CD8-positive, alpha-beta memory T cell (primary cell): ENCODE results near the gene TEX54. TPM values are rescaled to one million over a fixed set of nuclear protein-coding genes. Genes with fewer than 3 reads are reported as not detected.
A peak's percentile ranks its signal among the peaks of the same experiment; 100 is the strongest.

Experiments used
- CTCF ChIA-PET: fragments of 350-600 bp; sonication (Branson Sonifier 250); formaldehyde crosslinking; loops from one replicate; lab custom pipeline; 2021; ENCODE audit warnings: antibody characterized with exemption; lab: Charles Lee
- POLR2A ChIA-PET: fragments of 350-600 bp; sonication (Branson Sonifier 250); formaldehyde crosslinking; loops from one replicate; lab custom pipeline; 2021; ENCODE audit warnings: antibody characterized with exemption; lab: Charles Lee
- DNase-seq, 5 donors: peaks; one replicate each; pipeline versions ENCODE4 v3.0.0 to v3.0.0-alpha.2; 2020 to 2022; ENCODE audit warnings: mixed read lengths in 1 of 5
- H3K27ac ChIP-seq: one replicate; pipeline ENCODE4 v1.7.0; 2013; ENCODE audit warnings: low read depth, mild to moderate bottlenecking, low read length, moderate library complexity
- H3K27me3 ChIP-seq: 2 replicates; pipeline ENCODE4 v1.7.0; 2013; ENCODE audit warnings: low read length, mild to moderate bottlenecking; ENCODE audit not compliant: insufficient read depth, poor library complexity, severe bottlenecking
- H3K36me3 ChIP-seq: 2 replicates; pipeline ENCODE4 v1.7.0; 2013; ENCODE audit warnings: mild to moderate bottlenecking, low read length, moderate library complexity; ENCODE audit not compliant: insufficient read depth
- H3K4me1 ChIP-seq: 2 replicates; pipeline ENCODE4 v1.7.0; 2013; ENCODE audit warnings: mild to moderate bottlenecking, low read length, moderate library complexity; ENCODE audit not compliant: insufficient read depth
- H3K4me3 ChIP-seq: 2 replicates; pipeline ENCODE4 v1.7.0; 2013; ENCODE audit warnings: mild to moderate bottlenecking, low read length
- H3K9me3 ChIP-seq: 2 replicates; pipeline ENCODE4 v1.7.0; 2013; ENCODE audit warnings: mild to moderate bottlenecking, low read length
- H3K27ac Mint-ChIP-seq, 8 donors: one replicate each; pipeline ENCODE4 v1.8.0; 2020 to 2021; ENCODE audit warnings: mixed read lengths in 8 of 8, mild to moderate bottlenecking in 6 of 8, inconsistent platforms in 3 of 8, moderate library complexity in 3 of 8
- H3K27me3 Mint-ChIP-seq, 2 donors: one replicate each; pipeline ENCODE4 v1.8.0; 2020 to 2021; ENCODE audit warnings: mixed read lengths in 2 of 2, mild to moderate bottlenecking in 1 of 2, moderate library complexity in 1 of 2
- H3K36me3 Mint-ChIP-seq, 3 donors: one replicate each; pipeline ENCODE4 v1.8.0; 2020 to 2021; ENCODE audit warnings: mixed read lengths in 3 of 3, inconsistent platforms in 1 of 3, mild to moderate bottlenecking in 1 of 3
- H3K4me1 Mint-ChIP-seq, 3 donors: one replicate each; pipeline ENCODE4 v1.8.0; 2020 to 2021; ENCODE audit warnings: mixed read lengths in 3 of 3, inconsistent platforms in 1 of 3, mild to moderate bottlenecking in 1 of 3
- H3K4me3 Mint-ChIP-seq, 7 donors: one replicate each; pipeline ENCODE4 v1.8.0; 2020 to 2021; ENCODE audit warnings: mixed read lengths in 7 of 7, mild to moderate bottlenecking in 6 of 7, moderate library complexity in 4 of 7, inconsistent platforms in 2 of 7
- H3K9me3 Mint-ChIP-seq, 5 donors: one replicate each; pipeline ENCODE4 v1.8.0; 2020 to 2022; ENCODE audit warnings: mixed read lengths in 5 of 5, mild to moderate bottlenecking in 3 of 5, moderate library complexity in 2 of 5, inconsistent platforms in 1 of 5
- polyA plus RNA-seq: library from polyadenylated mRNA; unstranded; fragments of 300-500 nt; fragmentation: Illumina TruSeq; gene quantifications from one replicate; pipeline ENCODE4 v1.2.3, GENCODE V29; 2021
- total RNA-seq, 2 experiments: library from RNA; stranded (reverse); gene quantifications; one replicate each; pipeline ENCODE4 v1.2.3, GENCODE V29; 2021

Gene TEX54
- total and polyA plus RNA-seq, 3 experiments from 2014 or later, result 0.50 to 0.66 TPM; not detected in 1

GRCh38 chr11:62786318-62787004, 46.2 kb downstream of the TEX54 start:
- Mint-ChIP-seq H3K4me3 (peak overlapping the region; percentile 82 to 97 (median 92)), H3K36me3 (peaks cover 0 to 53% (median 7%) of the 10 kb centered on the region in 3 donors), H3K9me3 (no peaks in the 10 kb centered on the region), H3K27me3 (no peaks in the 10 kb centered on the region), H3K27ac (peak overlapping the region; percentile 90 to 100 (median 94)), H3K4me1 (peaks cover 37 to 50% (median 46%) of the 10 kb centered on the region in 3 donors)
- Histone ChIP-seq H3K27ac (peak overlapping the region; percentile 96), H3K27me3 (no peaks in the 10 kb centered on the region), H3K9me3 (no peaks in the 10 kb centered on the region), H3K36me3 (peaks cover 8% of the 10 kb centered on the region), H3K4me1 (peaks cover 27% of the 10 kb centered on the region), H3K4me3 (peak overlapping the region; percentile 98)
- ChIA-PET POLR2A (interaction anchor here (0.6 to 5.9 kb wide), 22 partner anchors 10 to 213 kb away, joined by 3 to 88 read pairs (median 8); partner anchors contain the start of genes C11orf98, CSKMT, EEF1G and HNRNPUL2), CTCF (interaction anchor here (0.6 to 4.9 kb wide), 48 partner anchors 9 to 393 kb away, joined by 3 to 74 read pairs (median 6); partner anchors contain the start of genes BSCL2, C11orf98, CSKMT and GNG3)
- DNase-seq, result peak; percentile 80 to 88 (median 82)

- Mint-ChIP-seq H3K27me3 (no peaks in the 10 kb centered on the region), H3K4me3 (peak overlapping the region in 1 of 7 donors; percentile 43), H3K36me3 (peaks cover 0 to 39% (median 4%) of the 10 kb centered on the region in 3 donors), H3K4me1 (peaks cover 15 to 19% (median 16%) of the 10 kb centered on the region in 3 donors), H3K9me3 (no peaks in the 10 kb centered on the region), H3K27ac (peak overlapping the region in 2 of 8 donors; percentile 32 to 65)
- CTCF ChIA-PET, result no interaction called here
- POLR2A ChIA-PET, result no interaction called here
- Histone ChIP-seq H3K27me3 (no peaks in the 10 kb centered on the region), H3K27ac (no peak overlapping the region), H3K4me3 (no peak overlapping the region), H3K9me3 (no peaks in the 10 kb centered on the region), H3K36me3 (peaks cover 5% of the 10 kb centered on the region), H3K4me1 (peaks cover 6% of the 10 kb centered on the region)
- no peak for DNase-seq
Observed at GRCh38 chr11:62782753-62783152, 49.9 kb downstream of the TEX54 start.

Other genes starting within 250 kb of the TEX54 start
- gene TUT1, start 241.3 kb downstream of the TEX54 start, total RNA-seq, result 10 to 100 TPM; 30.8 to 32.7 TPM
- 13.7 TPM for gene TUT1, start 241.3 kb downstream of the TEX54 start, polyA plus RNA-seq
- 100 to 1,000 TPM; 248 to 263 TPM for gene MTA2, start 231.0 kb downstream of the TEX54 start, total RNA-seq
- gene MTA2, start 231.0 kb downstream of the TEX54 start, polyA plus RNA-seq, result 37.4 TPM
- gene EML3, start 220.1 kb downstream of the TEX54 start, total RNA-seq, result 100 to 1,000 TPM; 133 to 134 TPM
- 22.9 TPM for gene EML3, start 220.1 kb downstream of the TEX54 start, polyA plus RNA-seq
- gene ROM1, start 219.6 kb downstream of the TEX54 start, total RNA-seq, result 1 to 10 TPM; 4.9 to 5.3 TPM
- gene ROM1, start 219.6 kb downstream of the TEX54 start, polyA plus RNA-seq, result 1.7 TPM
- gene B3GAT3, start 210.9 kb downstream of the TEX54 start, total RNA-seq, result 10 to 100 TPM; 67.4 to 68.2 TPM
- gene B3GAT3, start 210.9 kb downstream of the TEX54 start, polyA plus RNA-seq, result 48.9 TPM
- gene GANAB, start 186.2 kb downstream of the TEX54 start, total RNA-seq, result 100 to 1,000 TPM; 213 to 219 TPM
- 164 TPM for gene GANAB, start 186.2 kb downstream of the TEX54 start, polyA plus RNA-seq
- 10 to 100 TPM; 41.3 to 45.9 TPM for gene INTS5, start 179.5 kb downstream of the TEX54 start, total RNA-seq
- gene INTS5, start 179.5 kb downstream of the TEX54 start, polyA plus RNA-seq, result 45.2 TPM
- gene C11orf98, start 167.6 kb downstream of the TEX54 start, total RNA-seq, result 100 to 1,000 TPM; 178 to 182 TPM
- 118 TPM for gene C11orf98, start 167.6 kb downstream of the TEX54 start, polyA plus RNA-seq
- gene CSKMT, start 167.5 kb downstream of the TEX54 start, total RNA-seq, result 10 to 100 TPM; 43.1 to 48.3 TPM
- gene CSKMT, start 167.5 kb downstream of the TEX54 start, polyA plus RNA-seq, result 3.6 TPM
- 1 to 10 TPM; 7.1 to 7.5 TPM for gene UQCC3, start 161.2 kb downstream of the TEX54 start, total RNA-seq
- 11.2 TPM for gene UQCC3, start 161.2 kb downstream of the TEX54 start, polyA plus RNA-seq
- 10 to 100 TPM; 22.6 to 22.9 TPM for gene LBHD1, start 160.6 kb downstream of the TEX54 start, total RNA-seq
- gene LBHD1, start 160.6 kb downstream of the TEX54 start, polyA plus RNA-seq, result 7.6 TPM
- 100 to 1,000 TPM; 142 to 143 TPM for gene UBXN1, start 153.8 kb downstream of the TEX54 start, total RNA-seq
- gene UBXN1, start 153.8 kb downstream of the TEX54 start, polyA plus RNA-seq, result 164 TPM
- under 1 TPM; 0.11 to 0.22 TPM for gene LRRN4CL, start 143.3 kb downstream of the TEX54 start, total RNA-seq
- gene LRRN4CL, start 143.3 kb downstream of the TEX54 start, polyA plus RNA-seq, result not detected
- 10 to 100 TPM; 32.9 to 33.3 TPM for gene BSCL2, start 125.4 kb downstream of the TEX54 start, total RNA-seq
- gene BSCL2, start 125.4 kb downstream of the TEX54 start, polyA plus RNA-seq, result 48.8 TPM
- gene GNG3, start 125.2 kb downstream of the TEX54 start, total RNA-seq, result not detected
- 0.36 TPM for gene GNG3, start 125.2 kb downstream of the TEX54 start, polyA plus RNA-seq
- gene HNRNPUL2, start 105.4 kb downstream of the TEX54 start, total RNA-seq, result 10 to 100 TPM; 58.7 to 64.3 TPM
- 3.3 TPM for gene HNRNPUL2, start 105.4 kb downstream of the TEX54 start, polyA plus RNA-seq
- gene TTC9C, start 104.4 kb downstream of the TEX54 start, total RNA-seq, result 10 to 100 TPM; 36.7 to 37.2 TPM
- gene TTC9C, start 104.4 kb downstream of the TEX54 start, polyA plus RNA-seq, result 22.2 TPM
- gene ZBTB3, start 78.7 kb downstream of the TEX54 start, total RNA-seq, result 10 to 100 TPM in 1 of 2 experiments, 1 to 10 TPM in 1; 9.4 to 11.6 TPM
- gene ZBTB3, start 78.7 kb downstream of the TEX54 start, polyA plus RNA-seq, result 3.5 TPM
- 100 to 1,000 TPM; 151 to 160 TPM for gene POLR2G, start 71.3 kb downstream of the TEX54 start, total RNA-seq
- gene POLR2G, start 71.3 kb downstream of the TEX54 start, polyA plus RNA-seq, result 272 TPM
- gene TAF6L, start 61.4 kb downstream of the TEX54 start, total RNA-seq, result 10 to 100 TPM; 21.8 to 24.1 TPM
- gene TAF6L, start 61.4 kb downstream of the TEX54 start, polyA plus RNA-seq, result 9.6 TPM
- gene TMEM179B, start 45.4 kb downstream of the TEX54 start, total RNA-seq, result 10 to 100 TPM; 46.4 to 49.2 TPM
- gene TMEM179B, start 45.4 kb downstream of the TEX54 start, polyA plus RNA-seq, result 135 TPM
- 10 to 100 TPM; 13.0 to 14.6 TPM for gene TMEM223, start 40.8 kb downstream of the TEX54 start, total RNA-seq
- 56.0 TPM for gene TMEM223, start 40.8 kb downstream of the TEX54 start, polyA plus RNA-seq
- gene NXF1, start 27.4 kb downstream of the TEX54 start, total RNA-seq, result 100 to 1,000 TPM; 112 to 126 TPM
- gene NXF1, start 27.4 kb downstream of the TEX54 start, polyA plus RNA-seq, result 81.2 TPM
- 10 to 100 TPM; 34.7 to 35.3 TPM for gene STX5, start 790 bp downstream of the TEX54 start, total RNA-seq
- gene STX5, start 790 bp downstream of the TEX54 start, polyA plus RNA-seq, result 37.2 TPM
- 100 to 1,000 TPM; 124 to 131 TPM for gene WDR74, start 6.7 kb upstream of the TEX54 start, total RNA-seq
- 42.4 TPM for gene WDR74, start 6.7 kb upstream of the TEX54 start, polyA plus RNA-seq
- 100 to 1,000 TPM; 426 to 430 TPM for gene SLC3A2, start 48.1 kb upstream of the TEX54 start, total RNA-seq
- 180 TPM for gene SLC3A2, start 48.1 kb upstream of the TEX54 start, polyA plus RNA-seq
- not detected for gene CHRM1, start 88.5 kb upstream of the TEX54 start, total RNA-seq
- gene CHRM1, start 88.5 kb upstream of the TEX54 start, polyA plus RNA-seq, result not detected
- gene SLC22A6, start 152.1 kb upstream of the TEX54 start, total RNA-seq, result not detected
- not detected for gene SLC22A6, start 152.1 kb upstream of the TEX54 start, polyA plus RNA-seq
- gene SLC22A8, start 183.0 kb upstream of the TEX54 start, total RNA-seq, result not detected
- not detected for gene SLC22A8, start 183.0 kb upstream of the TEX54 start, polyA plus RNA-seq